HG03108 (cell line): ENCODE data around the gene SERHL2.
A peak's percentile ranks its signal among the peaks of the same experiment; 100 is the strongest.
"Not testable (repeated sequence)": the region's sequence is repeated elsewhere in the genome, so short reads cannot be mapped to it uniquely, and the experiment has no call there.

Source experiments
- ATAC-seq: cut with Tn5 transposase; IDR thresholded peaks from one replicate; pipeline ENCODE4 v1.9.1; 2021; ENCODE audit warnings: moderate library complexity; ENCODE audit not compliant: unreplicated experiment

The SERHL2 gene

DNA sequence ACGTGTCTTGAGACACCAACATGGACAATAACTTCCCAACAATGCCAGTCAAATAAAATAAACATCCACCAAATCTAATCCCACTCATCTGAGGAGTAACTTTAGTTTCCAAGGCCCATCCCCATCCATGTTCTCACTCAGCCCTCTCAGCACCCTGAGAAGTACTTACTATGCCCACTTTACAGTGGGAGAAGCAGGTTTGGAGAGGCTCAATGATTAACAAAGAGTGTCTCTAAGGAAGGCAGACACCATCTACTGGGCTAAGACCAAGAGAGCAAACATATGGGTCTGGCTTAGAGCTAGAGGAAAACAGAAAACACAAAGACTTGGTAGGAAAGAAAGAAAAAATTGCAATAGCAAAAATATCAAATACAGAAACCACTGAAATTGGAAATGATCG is 49.7 kb downstream of the SERHL2 start:
- ATAC-seq = no peak

DNA sequence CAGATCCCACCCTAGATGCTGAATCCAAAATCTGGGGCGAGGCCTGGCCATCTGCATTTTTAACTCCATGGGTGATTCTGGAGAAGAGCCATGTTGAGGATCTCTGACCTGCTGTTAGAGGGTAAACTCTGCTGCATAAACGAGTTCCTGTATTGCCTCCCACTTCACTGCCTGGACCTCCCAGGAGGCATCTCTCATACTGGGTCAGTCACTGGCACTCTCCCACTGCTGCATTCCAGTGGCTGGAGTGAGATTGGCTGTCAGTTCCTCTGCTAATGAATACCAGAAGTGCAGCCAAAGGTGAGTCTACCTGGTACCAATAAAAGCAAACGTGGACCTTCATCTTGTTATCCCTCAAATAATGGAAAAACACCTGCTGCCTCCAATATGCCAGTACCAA is 50.6 kb downstream of the SERHL2 start:
- ATAC-seq = no peak

DNA sequence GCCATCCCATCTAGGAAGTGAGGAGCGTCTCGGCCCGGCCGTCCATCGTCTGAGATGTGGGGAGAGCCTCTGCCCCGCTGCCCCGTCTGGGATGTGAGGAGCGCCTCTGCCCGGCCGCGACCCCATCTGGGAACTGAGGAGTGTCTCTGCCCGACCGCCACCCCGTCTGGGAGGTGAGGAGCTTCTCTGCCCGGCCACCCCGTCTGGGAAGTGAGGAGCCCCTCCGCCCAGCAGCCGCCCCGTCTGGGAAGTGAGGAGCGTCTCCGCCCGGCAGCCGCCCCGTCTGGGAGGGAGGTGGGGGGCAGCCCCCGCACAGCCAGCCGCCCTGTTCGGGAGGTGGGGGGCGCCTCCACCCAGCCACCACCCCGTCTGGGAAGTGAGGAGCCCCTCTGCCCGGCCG is 53.9 kb downstream of the SERHL2 start:
- ATAC-seq = not testable (repeated sequence)

- ATAC-seq = no peak
These were observed 54.5 kb downstream of the SERHL2 start for GRCh38 chr22:42608136-42608822.

- no peak for ATAC-seq
These were observed 55.1 kb downstream of the SERHL2 start for GRCh38 chr22:42608823-42609361.

- ATAC-seq = no peak
These were observed 56.4 kb downstream of the SERHL2 start for GRCh38 chr22:42610186-42610585.

GRCh38 chr22:42611051-42611450 is 57.3 kb downstream of the SERHL2 start:
- ATAC-seq = no peak

GRCh38 chr22:42612336-42612735 is 58.6 kb downstream of the SERHL2 start:
- no peak for ATAC-seq

DNA sequence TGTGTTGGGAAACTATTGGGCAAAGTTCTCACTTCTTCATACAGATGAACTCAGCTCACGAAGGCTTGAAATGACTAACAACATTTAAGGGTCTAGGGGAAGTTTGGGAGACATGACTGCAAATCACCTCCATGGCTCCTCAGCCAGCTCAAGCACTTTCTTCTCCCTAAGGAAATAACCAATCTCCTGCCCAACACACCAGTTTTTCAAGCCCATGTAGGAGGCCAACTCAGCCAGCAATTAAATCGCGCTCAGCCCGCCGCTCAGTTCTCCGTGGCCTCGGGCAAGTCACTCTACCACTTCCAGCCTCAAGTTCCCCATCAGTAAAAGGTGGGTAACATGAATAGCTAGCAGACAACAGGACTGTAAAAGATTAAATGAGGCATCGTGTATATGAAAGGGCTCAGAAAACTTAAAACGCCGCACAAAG is 60.1 kb downstream of the SERHL2 start:
- ATAC-seq = no peak

GRCh38 chr22:42614312-42615091 is 60.7 kb downstream of the SERHL2 start, which contains the start of gene POLDIP3:
TSS of gene POLDIP3 (minus strand) at chr22:42614883. CDS start at chr22:42614857, 26 bp downstream.
- ATAC-seq = peak; percentile 69

- ATAC-seq = peak; percentile 48
These were observed 61.5 kb downstream of the SERHL2 start for GRCh38 chr22:42615092-42615859.

DNA sequence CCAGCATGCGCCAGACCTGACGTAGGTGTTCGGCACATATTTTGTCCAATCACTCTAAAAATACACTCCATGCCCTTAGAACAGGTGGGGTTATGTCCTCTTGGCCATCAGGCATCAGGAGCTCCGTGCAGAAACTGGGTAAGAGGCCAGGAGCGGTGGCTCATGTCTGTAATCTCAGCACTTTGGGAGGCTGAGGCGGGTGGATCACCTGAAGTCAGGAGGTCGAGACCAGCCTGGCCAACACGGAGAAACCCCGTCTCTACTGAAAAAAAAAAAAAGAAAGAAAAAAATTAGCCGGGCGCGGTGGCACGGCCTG is 62.1 kb downstream of the SERHL2 start:
- ATAC-seq = not testable (repeated sequence)

DNA sequence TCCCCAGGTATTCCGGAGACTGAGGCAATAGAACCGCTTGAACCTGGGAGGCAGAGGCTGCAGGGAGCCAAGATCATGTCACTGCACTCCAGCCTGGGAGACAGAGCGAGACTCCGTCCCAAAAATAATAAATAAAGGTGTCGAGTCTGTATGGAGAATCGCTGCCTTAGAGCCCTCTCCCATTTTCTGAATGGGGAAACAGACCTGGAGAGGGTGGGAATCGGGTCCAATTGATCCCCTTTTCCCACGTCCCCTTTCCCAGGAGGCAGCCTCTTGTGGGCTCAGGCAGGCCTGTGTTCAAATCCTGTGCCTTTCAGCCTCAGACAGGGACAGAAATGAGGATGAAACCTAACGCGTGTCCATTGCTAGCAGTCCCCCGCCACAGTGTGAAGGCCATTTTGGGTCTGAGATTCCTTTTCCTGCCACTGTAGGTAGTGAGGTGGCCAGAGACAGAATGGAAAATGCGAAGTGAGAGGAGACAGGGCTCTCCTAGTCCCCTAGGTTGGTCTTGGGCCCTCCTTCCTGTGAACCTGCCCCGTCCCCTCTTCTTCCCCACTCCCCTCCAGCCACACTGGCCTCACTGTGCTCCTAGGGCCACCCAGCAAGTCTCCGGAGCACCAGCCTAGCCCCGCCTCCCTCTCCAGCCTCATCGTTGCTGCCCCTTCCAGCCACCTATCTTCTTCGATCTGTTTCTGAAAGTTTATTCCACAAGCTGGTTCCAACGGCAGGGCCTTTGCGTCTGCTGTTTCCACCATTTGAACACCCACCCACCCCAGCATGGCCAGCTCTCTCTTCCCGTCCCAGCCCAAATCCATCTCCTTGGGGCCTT is 63.6 kb downstream of the SERHL2 start:
- ATAC-seq = no peak

- no peak for ATAC-seq
These were observed 65.7 kb downstream of the SERHL2 start for GRCh38 chr22:42619261-42620063.

DNA sequence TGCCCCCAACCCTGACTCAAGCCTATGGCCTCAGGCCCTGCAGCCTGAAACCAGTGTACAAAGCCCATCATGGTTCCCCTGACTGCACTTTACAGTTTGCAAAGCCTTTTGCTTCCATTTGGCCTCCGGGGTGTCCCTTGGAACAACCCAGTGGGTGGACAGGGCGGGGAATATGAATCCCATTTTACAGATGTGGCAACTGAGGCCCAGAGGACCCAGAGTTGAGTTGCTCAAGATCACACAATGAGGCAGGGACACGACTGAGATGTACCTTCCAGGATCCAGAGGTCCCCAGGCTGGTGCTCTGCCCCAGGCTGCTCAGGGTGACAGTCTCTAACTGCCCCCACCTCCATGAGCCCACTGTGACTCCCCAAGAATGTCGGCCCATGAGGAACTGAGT is 66.3 kb downstream of the SERHL2 start:
- ATAC-seq = no peak

GRCh38 chr22:42621505-42622002 is 67.8 kb downstream of the SERHL2 start:
- no peak for ATAC-seq

DNA sequence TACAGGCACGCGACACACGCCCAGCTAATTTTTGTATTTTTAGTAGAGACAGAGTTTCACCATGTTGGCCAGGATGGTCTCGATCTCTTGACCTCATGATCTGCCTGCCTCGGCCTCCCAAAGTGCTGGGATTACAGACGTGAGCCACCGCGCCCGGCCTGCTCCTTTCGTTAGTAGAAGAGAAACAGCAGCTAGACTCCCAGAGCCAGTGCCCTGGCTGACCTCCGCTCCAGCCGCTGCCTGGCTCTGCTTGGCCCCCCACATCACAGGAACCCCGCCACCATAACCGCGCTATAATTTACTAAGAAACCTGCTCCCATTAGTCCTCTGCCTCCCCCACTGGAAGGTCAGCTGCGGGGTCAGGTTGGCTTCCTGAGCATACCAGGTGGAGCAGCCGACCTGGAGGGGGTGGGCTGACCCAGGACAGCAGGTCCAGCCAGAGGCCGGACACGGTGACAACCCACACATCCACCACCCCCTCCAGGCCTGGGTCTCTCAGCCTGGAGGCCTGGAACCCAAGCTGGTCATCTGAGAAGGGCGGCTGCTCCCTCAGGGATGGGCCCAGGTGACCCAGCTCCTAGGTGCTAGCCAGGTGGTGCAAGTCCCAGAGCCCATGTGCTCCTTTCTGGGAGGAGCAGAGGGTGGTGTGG is 68.4 kb downstream of the SERHL2 start:
- ATAC-seq = no peak

GRCh38 chr22:42623301-42623751 is 69.6 kb downstream of the SERHL2 start:
- peak; percentile 52 for ATAC-seq
